ENCODE measurements around the gene MRPL12. TPM values are rescaled to one million over a fixed set of nuclear protein-coding genes. Genes with fewer than 3 reads are reported as not detected.

The MRPL12 gene
- total RNA-seq, 1 experiment from 2014 or later, result 140 TPM

DNA sequence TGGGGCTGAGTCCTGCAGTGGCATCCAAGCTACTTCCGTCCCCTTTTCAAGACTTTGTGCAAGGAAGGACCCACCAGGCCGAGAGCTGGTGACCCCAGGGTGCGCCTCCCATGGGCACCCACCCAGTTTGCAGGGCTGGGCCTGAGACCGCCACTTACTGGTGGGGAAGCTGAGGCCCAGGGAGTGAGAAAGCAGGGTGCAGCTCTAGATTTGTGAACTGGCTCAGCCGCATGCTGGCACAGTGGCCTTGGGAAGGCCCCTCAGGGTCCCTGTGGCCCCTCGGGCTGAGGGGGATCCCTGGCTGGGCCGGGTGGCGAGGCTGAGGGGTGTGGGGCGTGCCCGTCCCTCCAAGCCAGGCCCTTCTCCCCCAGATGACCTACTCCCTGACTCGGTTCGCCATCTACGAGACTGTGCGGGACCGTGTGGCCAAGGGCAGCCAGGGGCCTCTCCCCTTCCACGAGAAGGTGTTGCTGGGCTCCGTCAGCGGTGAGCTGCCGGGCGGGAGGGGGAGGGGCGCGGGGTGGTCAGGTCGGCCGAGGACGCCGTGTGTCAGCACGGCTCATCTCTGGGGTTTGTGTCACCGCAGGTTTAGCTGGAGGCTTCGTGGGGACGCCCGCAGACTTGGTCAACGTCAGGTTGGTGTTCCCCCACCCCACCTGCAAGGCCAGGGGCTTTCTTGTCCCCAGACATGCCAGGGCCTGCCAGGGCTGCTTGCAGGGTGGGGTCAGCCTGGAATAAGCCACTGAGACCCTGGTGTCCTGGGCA is 12.1 kb downstream of the MRPL12 start:
- H4K91ac ChIP-seq (ENCODE audit: insufficient read length, low read depth, low read length), result no peak overlapping the region
- H3K27ac ChIP-seq (ENCODE audit: insufficient read length, low read depth, low read length), result no peak overlapping the region
- no peak overlapping the region for H3K18ac ChIP-seq (ENCODE audit: insufficient read length, low read depth, low read length)
- H2BK12ac ChIP-seq (ENCODE audit: insufficient read length, low read depth, low read length), result no peak overlapping the region
- H2BK5ac ChIP-seq (ENCODE audit: insufficient read length, low read length), result no peak overlapping the region
- peaks cover 16 to 18% of the 10 kb centered on the region in 2 experiments for H3K4me1 Mint-ChIP-seq
- H4K20me1 ChIP-seq (ENCODE audit: control insufficient read depth, insufficient read depth, insufficient read length), result no peaks in the 10 kb centered on the region
- H3K79me2 ChIP-seq (ENCODE audit: insufficient read depth, low read length), result no peaks in the 10 kb centered on the region; the same call in 1 of the 2 replicates
- H3K23me2 ChIP-seq (ENCODE audit: insufficient read length, low read depth, low read length, poor library complexity, severe bottlenecking), result peaks cover 19% of the 10 kb centered on the region
- H2BK15ac ChIP-seq (ENCODE audit: low read depth, low read length), result no peak overlapping the region
- no peak overlapping the region for H2BK20ac ChIP-seq (ENCODE audit: low read depth, low read length, poor library complexity, severe bottlenecking)
- H3K56ac ChIP-seq (ENCODE audit: insufficient read length, low read depth, low read length), result no peak overlapping the region
- no peak overlapping the region for H2AFZ ChIP-seq (ENCODE audit: low read length)
- DNase-seq, result no peak
- no peak overlapping the region for H3K4me3 Mint-ChIP-seq
- H3K9me3 Mint-ChIP-seq, result no peaks in the 10 kb centered on the region; a peak in 1 of 5 replicates
- WGBS (ENCODE audit: extremely low coverage, insufficient read length, low lambda C conversion rate), result no CpG with 5 or more reads among the region's 32 CpGs
- no peak overlapping the region for H2AK5ac ChIP-seq (ENCODE audit: insufficient read length, low read length)
- no peak overlapping the region for H4K5ac ChIP-seq (ENCODE audit: insufficient read length, low read depth, low read length)
- peaks cover 6 to 19% (median 14%) of the 10 kb centered on the region in 3 experiments for H3K36me3 Mint-ChIP-seq (ENCODE audit: insufficient read depth in 1 of 3, low read depth in 3 of 3)
- no peak overlapping the region for H4K8ac ChIP-seq (replicated peaks; ENCODE audit: insufficient read length, low read depth, low read length)
- no peak overlapping the region; a peak in 1 of 7 replicates for H3K27ac Mint-ChIP-seq
- H3K4ac ChIP-seq (ENCODE audit: low read depth, low read length), result no peak overlapping the region
- no peak overlapping the region for H3K14ac ChIP-seq (ENCODE audit: insufficient read depth, low read length)
- no peak overlapping the region for H3T11ph ChIP-seq (ENCODE audit: low read length)
- no peak overlapping the region for H3K4me2 ChIP-seq (ENCODE audit: insufficient read depth, insufficient read length, low read length)
- no peaks in the 10 kb centered on the region for H3K79me1 ChIP-seq (ENCODE audit: insufficient read depth, low read depth, low read length, poor library complexity, severe bottlenecking)
- H3K27me3 Mint-ChIP-seq (ENCODE audit: low read depth), result no peaks in the 10 kb centered on the region; the same call in 1 of the 2 replicates
- H3K9ac ChIP-seq (ENCODE audit: extremely low read depth, insufficient read length, low read length), result no peak overlapping the region
- H3K4me1 ChIP-seq (ENCODE audit: insufficient read depth, low read length), result no peaks in the 10 kb centered on the region; the same call in 1 of the 2 replicates
- H3K27me3 ChIP-seq (ENCODE audit: insufficient read depth, low read length), result no peaks in the 10 kb centered on the region
- no peaks in the 10 kb centered on the region for H3K9me3 ChIP-seq (ENCODE audit: control insufficient read depth, low read depth, low read length)
- no peak overlapping the region for H2BK120ac ChIP-seq (ENCODE audit: low read depth, low read length, poor library complexity, severe bottlenecking)
- no peak overlapping the region for H3K23ac ChIP-seq (ENCODE audit: insufficient read length, low read depth, low read length)
- TF ChIP-seq, protein P1, sequence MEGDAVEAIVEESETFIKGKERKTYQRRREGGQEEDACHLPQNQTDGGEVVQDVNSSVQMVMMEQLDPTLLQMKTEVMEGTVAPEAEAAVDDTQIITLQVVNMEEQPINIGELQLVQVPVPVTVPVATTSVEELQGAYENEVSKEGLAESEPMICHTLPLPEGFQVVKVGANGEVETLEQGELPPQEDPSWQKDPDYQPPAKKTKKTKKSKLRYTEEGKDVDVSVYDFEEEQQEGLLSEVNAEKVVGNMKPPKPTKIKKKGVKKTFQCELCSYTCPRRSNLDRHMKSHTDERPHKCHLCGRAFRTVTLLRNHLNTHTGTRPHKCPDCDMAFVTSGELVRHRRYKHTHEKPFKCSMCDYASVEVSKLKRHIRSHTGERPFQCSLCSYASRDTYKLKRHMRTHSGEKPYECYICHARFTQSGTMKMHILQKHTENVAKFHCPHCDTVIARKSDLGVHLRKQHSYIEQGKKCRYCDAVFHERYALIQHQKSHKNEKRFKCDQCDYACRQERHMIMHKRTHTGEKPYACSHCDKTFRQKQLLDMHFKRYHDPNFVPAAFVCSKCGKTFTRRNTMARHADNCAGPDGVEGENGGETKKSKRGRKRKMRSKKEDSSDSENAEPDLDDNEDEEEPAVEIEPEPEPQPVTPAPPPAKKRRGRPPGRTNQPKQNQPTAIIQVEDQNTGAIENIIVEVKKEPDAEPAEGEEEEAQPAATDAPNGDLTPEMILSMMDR (conservative IDR thresholded peaks at IDR 0.05), result no peak

Data from H9 (cell line).